ENCODE measurements around the gene CACNA1B.

DNA sequence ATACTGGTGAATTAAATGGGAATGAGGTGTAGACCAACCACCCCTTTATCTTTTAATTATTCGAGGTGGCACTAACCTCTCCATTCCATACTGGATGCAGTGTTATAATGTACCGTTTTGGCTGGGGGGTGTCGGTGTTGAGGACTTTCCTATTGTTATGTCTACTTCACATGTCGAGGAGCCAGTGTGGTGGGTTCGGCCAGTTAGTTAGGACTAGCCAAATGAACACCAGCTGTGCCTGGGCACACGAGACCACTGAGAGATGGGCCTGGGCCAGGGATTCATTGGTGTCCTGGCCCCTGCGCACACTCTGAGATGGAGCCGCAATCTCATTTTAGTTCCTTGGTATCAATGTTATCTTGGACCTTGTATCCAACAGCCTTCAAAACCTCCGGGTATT lies 186.2 kb downstream of the CACNA1B start:
- TF ChIP-seq SIN3A (IDR thresholded peaks at IDR 0.05; ENCODE audit: low read depth): no peak
- TF ChIP-seq ZFX (IDR thresholded peaks at IDR 0.05): no peak
- TF ChIP-seq, protein P1, sequence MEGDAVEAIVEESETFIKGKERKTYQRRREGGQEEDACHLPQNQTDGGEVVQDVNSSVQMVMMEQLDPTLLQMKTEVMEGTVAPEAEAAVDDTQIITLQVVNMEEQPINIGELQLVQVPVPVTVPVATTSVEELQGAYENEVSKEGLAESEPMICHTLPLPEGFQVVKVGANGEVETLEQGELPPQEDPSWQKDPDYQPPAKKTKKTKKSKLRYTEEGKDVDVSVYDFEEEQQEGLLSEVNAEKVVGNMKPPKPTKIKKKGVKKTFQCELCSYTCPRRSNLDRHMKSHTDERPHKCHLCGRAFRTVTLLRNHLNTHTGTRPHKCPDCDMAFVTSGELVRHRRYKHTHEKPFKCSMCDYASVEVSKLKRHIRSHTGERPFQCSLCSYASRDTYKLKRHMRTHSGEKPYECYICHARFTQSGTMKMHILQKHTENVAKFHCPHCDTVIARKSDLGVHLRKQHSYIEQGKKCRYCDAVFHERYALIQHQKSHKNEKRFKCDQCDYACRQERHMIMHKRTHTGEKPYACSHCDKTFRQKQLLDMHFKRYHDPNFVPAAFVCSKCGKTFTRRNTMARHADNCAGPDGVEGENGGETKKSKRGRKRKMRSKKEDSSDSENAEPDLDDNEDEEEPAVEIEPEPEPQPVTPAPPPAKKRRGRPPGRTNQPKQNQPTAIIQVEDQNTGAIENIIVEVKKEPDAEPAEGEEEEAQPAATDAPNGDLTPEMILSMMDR (IDR thresholded peaks at IDR 0.05 in 2 of 3, conservative IDR thresholded peaks at IDR 0.05 in 1 of 3; ENCODE audit: borderline replicate concordance in 1 of 3, insufficient read depth in 1 of 3, low read depth in 2 of 3, low read length in 2 of 3): no peak
- TF ChIP-seq JUND (IDR thresholded peaks at IDR 0.05): no peak
- TF ChIP-seq, protein P2, sequence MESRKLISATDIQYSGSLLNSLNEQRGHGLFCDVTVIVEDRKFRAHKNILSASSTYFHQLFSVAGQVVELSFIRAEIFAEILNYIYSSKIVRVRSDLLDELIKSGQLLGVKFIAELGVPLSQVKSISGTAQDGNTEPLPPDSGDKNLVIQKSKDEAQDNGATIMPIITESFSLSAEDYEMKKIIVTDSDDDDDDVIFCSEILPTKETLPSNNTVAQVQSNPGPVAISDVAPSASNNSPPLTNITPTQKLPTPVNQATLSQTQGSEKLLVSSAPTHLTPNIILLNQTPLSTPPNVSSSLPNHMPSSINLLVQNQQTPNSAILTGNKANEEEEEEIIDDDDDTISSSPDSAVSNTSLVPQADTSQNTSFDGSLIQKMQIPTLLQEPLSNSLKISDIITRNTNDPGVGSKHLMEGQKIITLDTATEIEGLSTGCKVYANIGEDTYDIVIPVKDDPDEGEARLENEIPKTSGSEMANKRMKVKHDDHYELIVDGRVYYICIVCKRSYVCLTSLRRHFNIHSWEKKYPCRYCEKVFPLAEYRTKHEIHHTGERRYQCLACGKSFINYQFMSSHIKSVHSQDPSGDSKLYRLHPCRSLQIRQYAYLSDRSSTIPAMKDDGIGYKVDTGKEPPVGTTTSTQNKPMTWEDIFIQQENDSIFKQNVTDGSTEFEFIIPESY (IDR thresholded peaks at IDR 0.05; ENCODE audit: extremely low read depth, insufficient replicate concordance, low read length): no peak
